ENCODE results near the gene SLC6A2.

GRCh38 chr16:55730115-55730514, 74.3 kb downstream of the SLC6A2 start:
- TF ChIP-seq MTA1 (CRISPR knock-in tag; IDR thresholded peaks at IDR 0.05; ENCODE audit: borderline replicate concordance), result no peak
- no peak for TF ChIP-seq ERF (CRISPR knock-in tag; IDR thresholded peaks at IDR 0.05)
- no peak for TF ChIP-seq IKZF1 (IDR thresholded peaks at IDR 0.05)
- TF ChIP-seq FOSL1 (CRISPR knock-in tag; IDR thresholded peaks at IDR 0.05; ENCODE audit: borderline replicate concordance), result no peak
